ENCODE data around the gene FIZ1. TPM values are rescaled to one million over a fixed set of nuclear protein-coding genes. Genes with fewer than 3 reads are reported as not detected.

Gene FIZ1
- total RNA-seq, 1 donor from 2014 or later, result 21.2 TPM

GRCh38 chr19:55546011-55546410 is 53.3 kb downstream of the FIZ1 start:
- ATAC-seq (ENCODE audit: low read depth) (no peak), DNase-seq (no peak)
- Mint-ChIP-seq H3K4me3 (no peak overlapping the region), H3K27ac (no peak overlapping the region), H3K9me3 (no peaks in the 10 kb centered on the region), H3K27me3 (peaks cover 35% of the 10 kb centered on the region), H3K4me1 (peaks cover 2% of the 10 kb centered on the region), H3K36me3 (ENCODE audit: low read depth) (no peaks in the 10 kb centered on the region)
- intact Hi-C loops (cut with micrococcal nuclease), result no loop called here
- ChIA-PET POLR2A (interaction anchor here (0.6 to 0.8 kb wide), 2 partner anchors 20 to 79 kb away, joined by 3 read pairs; partner anchors contain the start of gene ZNF784), CTCF (no interaction called here)
- no peak for TF ChIP-seq CTCF (IDR thresholded peaks at IDR 0.05)

GRCh38 chr19:55545443-55545842 is 53.9 kb downstream of the FIZ1 start, which contains the start of gene SBK3:
Gene SBK3, minus strand, starts transcription at chr19:55545543. Its CDS starts 0 bp downstream, at chr19:55545543.
- peaks cover 2% of the 10 kb centered on the region for H3K4me1 Mint-ChIP-seq
- intact Hi-C loops (cut with micrococcal nuclease), result no loop called here
- no peak within 1 kb of the TSS for H3K27ac Mint-ChIP-seq
- ATAC-seq (ENCODE audit: low read depth) (no peak), DNase-seq (no peak)
- no peaks in the 10 kb centered on the region for H3K36me3 Mint-ChIP-seq (ENCODE audit: low read depth)
- TF ChIP-seq CTCF (IDR thresholded peaks at IDR 0.05), result no peak
- H3K27me3 Mint-ChIP-seq, result peaks cover 32% of the 10 kb centered on the region
- no peak within 1 kb of the TSS for H3K4me3 Mint-ChIP-seq
- ChIA-PET CTCF (no interaction called here), POLR2A (no interaction called here)
- no peaks in the 10 kb centered on the region for H3K9me3 Mint-ChIP-seq

GRCh38 chr19:55544776-55545439 is 54.4 kb downstream of the FIZ1 start:
- ChIA-PET POLR2A (no interaction called here), CTCF (no interaction called here)
- H3K4me3 Mint-ChIP-seq, result no peak overlapping the region
- H3K27me3 Mint-ChIP-seq, result peaks cover 32% of the 10 kb centered on the region
- ATAC-seq (ENCODE audit: low read depth) (no peak), DNase-seq (no peak)
- no peaks in the 10 kb centered on the region for H3K36me3 Mint-ChIP-seq (ENCODE audit: low read depth)
- no peak for TF ChIP-seq CTCF (IDR thresholded peaks at IDR 0.05)
- intact Hi-C loops (cut with micrococcal nuclease), result no loop called here
- H3K4me1 Mint-ChIP-seq, result peaks cover 2% of the 10 kb centered on the region
- H3K9me3 Mint-ChIP-seq, result no peaks in the 10 kb centered on the region
- no peak overlapping the region for H3K27ac Mint-ChIP-seq

- Mint-ChIP-seq H3K27me3 (peaks cover 30% of the 10 kb centered on the region), H3K4me3 (no peak overlapping the region), H3K27ac (no peak overlapping the region), H3K4me1 (no peaks in the 10 kb centered on the region), H3K36me3 (ENCODE audit: low read depth) (no peaks in the 10 kb centered on the region), H3K9me3 (no peaks in the 10 kb centered on the region)
- DNase-seq, result no peak
- TF ChIP-seq CTCF (IDR thresholded peaks at IDR 0.05), result no peak
- intact Hi-C loops (cut with micrococcal nuclease), result no loop called here
- no peak for ATAC-seq (ENCODE audit: low read depth)
- POLR2A ChIA-PET, result no interaction called here
- CTCF ChIA-PET, result no interaction called here
Observed at GRCh38 chr19:55544014-55544413, 55.3 kb downstream of the FIZ1 start.

- CTCF ChIA-PET, result no interaction called here
- Mint-ChIP-seq H3K4me3 (no peak overlapping the region), H3K9me3 (no peaks in the 10 kb centered on the region), H3K36me3 (ENCODE audit: low read depth) (no peaks in the 10 kb centered on the region), H3K4me1 (no peaks in the 10 kb centered on the region), H3K27me3 (peaks cover 30% of the 10 kb centered on the region), H3K27ac (no peak overlapping the region)
- no peak for TF ChIP-seq CTCF (IDR thresholded peaks at IDR 0.05)
- no peak for DNase-seq
- intact Hi-C loops (cut with micrococcal nuclease), result no loop called here
- POLR2A ChIA-PET, result no interaction called here
- ATAC-seq (ENCODE audit: low read depth), result no peak
Observed at GRCh38 chr19:55543567-55543966, 55.8 kb downstream of the FIZ1 start.

Data from activated B cell treated with CpG ODN at 0.5 μM for 24 hours (primary cell).